Measurements from ENCODE around the gene BBX. TPM values are rescaled to one million over a fixed set of nuclear protein-coding genes. Genes with fewer than 3 reads are reported as not detected.

BBX gene
- total and polyA plus RNA-seq, 2 experiments from 2014 or later = 52.4 to 60.8 TPM

GRCh38 chr3:107806536-107806935 is 283.8 kb downstream of the BBX start:
- no peak overlapping the region for H3K9ac ChIP-seq
- 97 to 98% methylated on average over 3 of the region's 3 CpGs for WGBS, 2 experiments (ENCODE audit: low coverage in 1 of 2, low lambda C conversion rate in 2 of 2, missing lambda C conversion rate in 2 of 2)
- H3K27me3 ChIP-seq (replicated peaks; ENCODE audit: insufficient read depth) = no peaks in the 10 kb centered on the region
- H3K36me3 ChIP-seq (ENCODE audit: low read depth) = peaks cover 23% of the 10 kb centered on the region; the same call in 1 of the 2 replicates
- TF ChIP-seq EZH2 (IDR thresholded peaks at IDR 0.05; ENCODE audit: insufficient read depth, poor library complexity, severe bottlenecking) = no peak
- TF ChIP-seq EZH2phosphoT487 (IDR thresholded peaks at IDR 0.05; ENCODE audit: insufficient read depth, low read depth) = no peak
- H3K4me3 ChIP-seq = no peak overlapping the region
- no peak overlapping the region for H2AFZ ChIP-seq
- DNase-seq = no peak
- H3K9me3 ChIP-seq (ENCODE audit: low read depth) = no peaks in the 10 kb centered on the region
- H3K9me2 ChIP-seq (ENCODE audit: insufficient read depth) = no peaks in the 10 kb centered on the region
- H3K79me2 ChIP-seq (ENCODE audit: insufficient read depth) = no peaks in the 10 kb centered on the region
- H3F3A ChIP-seq (ENCODE audit: insufficient read depth) = no peaks in the 10 kb centered on the region
- no peak overlapping the region for H3K27ac ChIP-seq
- in situ Hi-C loops (cut with MboI) = no loop called here
- H4K20me1 ChIP-seq (ENCODE audit: insufficient read depth) = no peaks in the 10 kb centered on the region
- no peak overlapping the region for H3K4me2 ChIP-seq (ENCODE audit: unreplicated experiment)
- H3K4me1 ChIP-seq (ENCODE audit: insufficient read depth) = peaks cover 10% of the 10 kb centered on the region; the same call in 1 of the 2 replicates

GRCh38 chr3:107810171-107811071 is 287.7 kb downstream of the BBX start:
- Histone ChIP-seq H3K4me3 (no peak overlapping the region), H3K9ac (no peak overlapping the region), H3K9me2 (ENCODE audit: insufficient read depth) (no peaks in the 10 kb centered on the region), H4K20me1 (ENCODE audit: insufficient read depth) (no peaks in the 10 kb centered on the region), H3K4me1 (ENCODE audit: insufficient read depth) (peaks cover 20% of the 10 kb centered on the region; the same call in 1 of the 2 replicates), H2AFZ (no peak overlapping the region), H3F3A (ENCODE audit: insufficient read depth) (no peaks in the 10 kb centered on the region), H3K27me3 (replicated peaks; ENCODE audit: insufficient read depth) (no peaks in the 10 kb centered on the region), H3K9me3 (ENCODE audit: low read depth) (no peaks in the 10 kb centered on the region), H3K36me3 (ENCODE audit: low read depth) (peaks cover 6% of the 10 kb centered on the region; the same call in 1 of the 2 replicates), H3K79me2 (ENCODE audit: insufficient read depth) (no peaks in the 10 kb centered on the region), H3K4me2 (ENCODE audit: unreplicated experiment) (no peak overlapping the region), H3K27ac (no peak overlapping the region)
- TF ChIP-seq EZH2phosphoT487 (IDR thresholded peaks at IDR 0.05; ENCODE audit: insufficient read depth, low read depth) (no peak), EZH2 (IDR thresholded peaks at IDR 0.05; ENCODE audit: insufficient read depth, poor library complexity, severe bottlenecking) (no peak)
- in situ Hi-C loops (cut with MboI) = no loop called here
- peak; percentile 12 for DNase-seq
- 85 to 89% methylated on average over 8 of the region's 8 CpGs for WGBS, 2 experiments (ENCODE audit: low coverage in 1 of 2, low lambda C conversion rate in 2 of 2, missing lambda C conversion rate in 2 of 2)

- H3K9me3 ChIP-seq (ENCODE audit: low read depth) = no peaks in the 10 kb centered on the region
- no peak for TF ChIP-seq EZH2 (IDR thresholded peaks at IDR 0.05; ENCODE audit: insufficient read depth, poor library complexity, severe bottlenecking)
- TF ChIP-seq EZH2phosphoT487 (IDR thresholded peaks at IDR 0.05; ENCODE audit: insufficient read depth, low read depth) = no peak
- no peak overlapping the region for H3K4me2 ChIP-seq (ENCODE audit: unreplicated experiment)
- no peak overlapping the region for H3K27ac ChIP-seq
- no peaks in the 10 kb centered on the region for H4K20me1 ChIP-seq (ENCODE audit: insufficient read depth)
- H3K9me2 ChIP-seq (ENCODE audit: insufficient read depth) = no peaks in the 10 kb centered on the region
- peaks cover 20% of the 10 kb centered on the region; the same call in 1 of the 2 replicates for H3K4me1 ChIP-seq (ENCODE audit: insufficient read depth)
- in situ Hi-C loops (cut with MboI) = no loop called here
- H3K79me2 ChIP-seq (ENCODE audit: insufficient read depth) = no peaks in the 10 kb centered on the region
- 78 to 92% methylated on average over 1 of the region's 1 CpG for WGBS, 2 experiments (ENCODE audit: low coverage in 1 of 2, low lambda C conversion rate in 2 of 2, missing lambda C conversion rate in 2 of 2)
- no peaks in the 10 kb centered on the region for H3K27me3 ChIP-seq (replicated peaks; ENCODE audit: insufficient read depth)
- no peak overlapping the region for H3K9ac ChIP-seq
- no peaks in the 10 kb centered on the region for H3K36me3 ChIP-seq (ENCODE audit: low read depth)
- H2AFZ ChIP-seq = no peak overlapping the region
- DNase-seq = peak; percentile 12
- H3K4me3 ChIP-seq = no peak overlapping the region
- H3F3A ChIP-seq (ENCODE audit: insufficient read depth) = no peaks in the 10 kb centered on the region
These were observed 290.3 kb downstream of the BBX start for GRCh38 chr3:107813026-107813425.

- in situ Hi-C loops (cut with MboI) = no loop called here
These were observed 293.3 kb downstream of the BBX start for GRCh38 chr3:107816107-107816506.

More at GRCh38 chr3:107816107-107816506, 293.3 kb downstream of the BBX start:
- no peaks in the 10 kb centered on the region for H3K79me2 ChIP-seq (ENCODE audit: insufficient read depth)
- no peak overlapping the region for H3K27ac ChIP-seq
- 34 to 37% methylated on average over 6 of the region's 6 CpGs for WGBS, 2 experiments (ENCODE audit: low coverage in 1 of 2, low lambda C conversion rate in 2 of 2, missing lambda C conversion rate in 2 of 2)
- H3K9me3 ChIP-seq (ENCODE audit: low read depth) = no peaks in the 10 kb centered on the region
- no peaks in the 10 kb centered on the region for H3F3A ChIP-seq (ENCODE audit: insufficient read depth)
- no peaks in the 10 kb centered on the region for H3K36me3 ChIP-seq (ENCODE audit: low read depth)
- peaks cover 10% of the 10 kb centered on the region; the same call in 1 of the 2 replicates for H3K4me1 ChIP-seq (ENCODE audit: insufficient read depth)
- H4K20me1 ChIP-seq (ENCODE audit: insufficient read depth) = no peaks in the 10 kb centered on the region
- no peak overlapping the region for H2AFZ ChIP-seq
- TF ChIP-seq EZH2phosphoT487 (IDR thresholded peaks at IDR 0.05; ENCODE audit: insufficient read depth, low read depth) (no peak), EZH2 (IDR thresholded peaks at IDR 0.05; ENCODE audit: insufficient read depth, poor library complexity, severe bottlenecking) (no peak)
- no peak overlapping the region for H3K4me3 ChIP-seq
- no peaks in the 10 kb centered on the region for H3K9me2 ChIP-seq (ENCODE audit: insufficient read depth)
- DNase-seq = peak; percentile 17
- H3K9ac ChIP-seq = no peak overlapping the region
- H3K4me2 ChIP-seq (ENCODE audit: unreplicated experiment) = no peak overlapping the region
- H3K27me3 ChIP-seq (replicated peaks; ENCODE audit: insufficient read depth) = 0 out of 2 replicates have a peak, but pooled peaks cover 3% of the 10 kb centered on the region

All from GM23248 (cell line).